Calu3 (cell line): ENCODE results near the gene CCNG2. TPM values are rescaled to one million over a fixed set of nuclear protein-coding genes. Genes with fewer than 3 reads are reported as not detected.

Source experiments
- BruUV-seq: library from RNA; stranded (reverse); fragments of 400-500 nt; replicated peaks from 2 replicates; lab custom pipeline; 2021; lab: Mats Ljungman, UMichigan
- CTCF ChIA-PET: fragments of 300-600 bp; sonication (Branson Sonifier 250); formaldehyde crosslinking; loops from one replicate; lab custom pipeline; 2022; ENCODE audit warnings: antibody characterized with exemption; lab: Charles Lee
- DNase-seq: peaks from one replicate; pipeline ENCODE4 v3.0.0; 2022
- H3K27ac Mint-ChIP-seq: one replicate; pipeline ENCODE4 v1.8.0; 2022; ENCODE audit warnings: mixed read lengths; ENCODE audit not compliant: unreplicated experiment
- H3K27me3 Mint-ChIP-seq: one replicate; pipeline ENCODE4 v1.8.0; 2022; ENCODE audit warnings: mixed read lengths; ENCODE audit not compliant: unreplicated experiment
- H3K36me3 Mint-ChIP-seq: one replicate; pipeline ENCODE4 v1.8.0; 2022; ENCODE audit warnings: mild to moderate bottlenecking, moderate library complexity, mixed read lengths; ENCODE audit not compliant: insufficient read depth, unreplicated experiment
- H3K4me1 Mint-ChIP-seq: one replicate; pipeline ENCODE4 v1.8.0; 2022; ENCODE audit warnings: mild to moderate bottlenecking, low read depth, mixed read lengths; ENCODE audit not compliant: unreplicated experiment
- H3K4me3 Mint-ChIP-seq: one replicate; pipeline ENCODE4 v1.8.0; 2022; ENCODE audit warnings: mild to moderate bottlenecking, low read depth, moderate library complexity, mixed read lengths; ENCODE audit not compliant: unreplicated experiment
- H3K9me3 Mint-ChIP-seq: one replicate; pipeline ENCODE4 v1.8.0; 2022; ENCODE audit warnings: low read depth, mixed read lengths; ENCODE audit not compliant: unreplicated experiment
- intact Hi-C: fragments of 100-400 bp; cut with micrococcal nuclease; formaldehyde crosslinking; loops from one replicate; pipeline ENCODE4 v1.10.0; 2022; ENCODE audit not compliant: unreplicated experiment
- total RNA-seq: library from RNA; stranded (reverse); gene quantifications from 2 replicates; pipeline ENCODE4 v1.2.3, GENCODE V29; 2022
- TF ChIP-seq, protein P1 (sequence below): fragments of 200-600 bp; IDR thresholded peaks from one replicate; pipeline ENCODE4 v1.8.0; 2022; ENCODE audit warnings: antibody characterized with exemption; ENCODE audit not compliant: unreplicated experiment

Gene CCNG2
- total RNA-seq, 1 experiment from 2014 or later = 25.2 TPM

GRCh38 chr4:77194989-77195388 lies 38.0 kb downstream of the CCNG2 start:
- TF ChIP-seq, protein P1, sequence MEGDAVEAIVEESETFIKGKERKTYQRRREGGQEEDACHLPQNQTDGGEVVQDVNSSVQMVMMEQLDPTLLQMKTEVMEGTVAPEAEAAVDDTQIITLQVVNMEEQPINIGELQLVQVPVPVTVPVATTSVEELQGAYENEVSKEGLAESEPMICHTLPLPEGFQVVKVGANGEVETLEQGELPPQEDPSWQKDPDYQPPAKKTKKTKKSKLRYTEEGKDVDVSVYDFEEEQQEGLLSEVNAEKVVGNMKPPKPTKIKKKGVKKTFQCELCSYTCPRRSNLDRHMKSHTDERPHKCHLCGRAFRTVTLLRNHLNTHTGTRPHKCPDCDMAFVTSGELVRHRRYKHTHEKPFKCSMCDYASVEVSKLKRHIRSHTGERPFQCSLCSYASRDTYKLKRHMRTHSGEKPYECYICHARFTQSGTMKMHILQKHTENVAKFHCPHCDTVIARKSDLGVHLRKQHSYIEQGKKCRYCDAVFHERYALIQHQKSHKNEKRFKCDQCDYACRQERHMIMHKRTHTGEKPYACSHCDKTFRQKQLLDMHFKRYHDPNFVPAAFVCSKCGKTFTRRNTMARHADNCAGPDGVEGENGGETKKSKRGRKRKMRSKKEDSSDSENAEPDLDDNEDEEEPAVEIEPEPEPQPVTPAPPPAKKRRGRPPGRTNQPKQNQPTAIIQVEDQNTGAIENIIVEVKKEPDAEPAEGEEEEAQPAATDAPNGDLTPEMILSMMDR = no peak
- CTCF ChIA-PET = no interaction called here
- Mint-ChIP-seq H3K27ac (no peak overlapping the region), H3K27me3 (no peaks in the 10 kb centered on the region), H3K4me3 (no peak overlapping the region), H3K36me3 (no peaks in the 10 kb centered on the region), H3K9me3 (no peaks in the 10 kb centered on the region), H3K4me1 (peaks cover 6% of the 10 kb centered on the region)
- BruUV-seq = no TSS peak
- DNase-seq = no peak
- intact Hi-C loops = no loop called here

- BruUV-seq = no TSS peak
- Mint-ChIP-seq H3K27ac (no peak overlapping the region), H3K9me3 (no peaks in the 10 kb centered on the region), H3K36me3 (no peaks in the 10 kb centered on the region), H3K4me1 (peaks cover 5% of the 10 kb centered on the region), H3K4me3 (no peak overlapping the region), H3K27me3 (no peaks in the 10 kb centered on the region)
- DNase-seq = no peak
- intact Hi-C loops = no loop called here
- TF ChIP-seq, protein P1 = no peak
- CTCF ChIA-PET = no interaction called here
Observed at GRCh38 chr4:77196866-77197265, 39.9 kb downstream of the CCNG2 start.

- H3K4me3 Mint-ChIP-seq = no peak overlapping the region
- no peak overlapping the region for H3K27ac Mint-ChIP-seq
- intact Hi-C loops = no loop called here
- peaks cover 10% of the 10 kb centered on the region for H3K4me1 Mint-ChIP-seq
- TF ChIP-seq, protein P1 = no peak
- no peaks in the 10 kb centered on the region for H3K36me3 Mint-ChIP-seq
- H3K9me3 Mint-ChIP-seq = no peaks in the 10 kb centered on the region
- no TSS peak for BruUV-seq
- no peaks in the 10 kb centered on the region for H3K27me3 Mint-ChIP-seq
- no peak for DNase-seq
- CTCF ChIA-PET = no interaction called here
Observed at GRCh38 chr4:77197361-77197760, 40.4 kb downstream of the CCNG2 start.

GRCh38 chr4:77197831-77198230 lies 40.8 kb downstream of the CCNG2 start:
- DNase-seq = no peak
- Mint-ChIP-seq H3K4me3 (no peak overlapping the region), H3K27ac (no peak overlapping the region), H3K36me3 (no peaks in the 10 kb centered on the region), H3K9me3 (no peaks in the 10 kb centered on the region), H3K27me3 (no peaks in the 10 kb centered on the region), H3K4me1 (peaks cover 15% of the 10 kb centered on the region)
- intact Hi-C loops = no loop called here
- no TSS peak for BruUV-seq
- CTCF ChIA-PET = no interaction called here
- TF ChIP-seq, protein P1 = no peak

GRCh38 chr4:77199276-77199675 lies 42.3 kb downstream of the CCNG2 start:
- CTCF ChIA-PET = no interaction called here
- no peak for DNase-seq
- no peaks in the 10 kb centered on the region for H3K9me3 Mint-ChIP-seq
- H3K36me3 Mint-ChIP-seq = no peaks in the 10 kb centered on the region
- no peak overlapping the region for H3K27ac Mint-ChIP-seq
- intact Hi-C loops = no loop called here
- no peaks in the 10 kb centered on the region for H3K27me3 Mint-ChIP-seq
- TF ChIP-seq, protein P1 = no peak
- peaks cover 18% of the 10 kb centered on the region for H3K4me1 Mint-ChIP-seq
- BruUV-seq = no TSS peak
- H3K4me3 Mint-ChIP-seq = no peak overlapping the region
